ENCODE results near the gene LMO4. TPM values are rescaled to one million over a fixed set of nuclear protein-coding genes. Genes with fewer than 3 reads are reported as not detected.

LMO4 gene
- total and polyA plus RNA-seq, 2 of the 13 experiments (the other 11 are each of a cell fraction or from before 2014, with no cell fraction given): 19.3 to 49.9 TPM

GRCh38 chr1:87328272-87329050 lies at the start of gene LMO4 (continued):
- TF ChIP-seq, protein P1, sequence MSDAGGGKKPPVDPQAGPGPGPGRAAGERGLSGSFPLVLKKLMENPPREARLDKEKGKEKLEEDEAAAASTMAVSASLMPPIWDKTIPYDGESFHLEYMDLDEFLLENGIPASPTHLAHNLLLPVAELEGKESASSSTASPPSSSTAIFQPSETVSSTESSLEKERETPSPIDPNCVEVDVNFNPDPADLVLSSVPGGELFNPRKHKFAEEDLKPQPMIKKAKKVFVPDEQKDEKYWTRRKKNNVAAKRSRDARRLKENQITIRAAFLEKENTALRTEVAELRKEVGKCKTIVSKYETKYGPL (CRISPR knock-in tag; IDR thresholded peaks at IDR 0.05): no peak
- TF ChIP-seq EZH2 (conservative IDR thresholded peaks at IDR 0.05; ENCODE audit: low read depth, low read length) (no peak), MBNL3 (CRISPR knock-in tag; conservative IDR thresholded peaks at IDR 0.05) (no peak), ZNF709 (CRISPR knock-in tag; IDR thresholded peaks at IDR 0.05) (no peak), TARDBP (CRISPR knock-in tag; IDR thresholded peaks at IDR 0.05) (no peak), ZBTB38 (CRISPR knock-in tag; IDR thresholded peaks at IDR 0.05) (no peak), YEATS4 (CRISPR knock-in tag; IDR thresholded peaks at IDR 0.05; ENCODE audit: borderline replicate concordance) (peak; percentile 78; the same call in 1 of the 2 replicates), ZNF710 (CRISPR knock-in tag; IDR thresholded peaks at IDR 0.05; ENCODE audit: borderline replicate concordance) (0 out of 2 replicates have a peak, but pooled peaks have one; percentile 26), MED1 (CRISPR knock-in tag; IDR thresholded peaks at IDR 0.05) (no peak), CCDC6 (CRISPR knock-in tag; IDR thresholded peaks at IDR 0.05) (peak; percentile 52; the same call in 1 of the 2 replicates), SMAD3 (CRISPR knock-in tag; IDR thresholded peaks at IDR 0.05) (no peak), REXO4 (CRISPR knock-in tag; IDR thresholded peaks at IDR 0.05; ENCODE audit: borderline replicate concordance) (no peak), THAP11 (CRISPR knock-in tag; IDR thresholded peaks at IDR 0.05) (no peak; the same call in 1 of the 2 replicates), HMG20A (CRISPR knock-in tag; IDR thresholded peaks at IDR 0.05; ENCODE audit: borderline replicate concordance) (no peak), PLSCR1 (CRISPR knock-in tag; IDR thresholded peaks at IDR 0.05; ENCODE audit: borderline replicate concordance) (no peak), SP140L (CRISPR knock-in tag; IDR thresholded peaks at IDR 0.05; ENCODE audit: borderline replicate concordance) (no peak), ZNF3 (CRISPR knock-in tag; IDR thresholded peaks at IDR 0.05) (no peak), PHB2 (IDR thresholded peaks at IDR 0.05; ENCODE audit: partially characterized antibody) (no peak), BRD4 (CRISPR knock-in tag; IDR thresholded peaks at IDR 0.05) (no peak), NBN (conservative IDR thresholded peaks at IDR 0.05) (no peak)
- TF ChIP-seq, protein P2, sequence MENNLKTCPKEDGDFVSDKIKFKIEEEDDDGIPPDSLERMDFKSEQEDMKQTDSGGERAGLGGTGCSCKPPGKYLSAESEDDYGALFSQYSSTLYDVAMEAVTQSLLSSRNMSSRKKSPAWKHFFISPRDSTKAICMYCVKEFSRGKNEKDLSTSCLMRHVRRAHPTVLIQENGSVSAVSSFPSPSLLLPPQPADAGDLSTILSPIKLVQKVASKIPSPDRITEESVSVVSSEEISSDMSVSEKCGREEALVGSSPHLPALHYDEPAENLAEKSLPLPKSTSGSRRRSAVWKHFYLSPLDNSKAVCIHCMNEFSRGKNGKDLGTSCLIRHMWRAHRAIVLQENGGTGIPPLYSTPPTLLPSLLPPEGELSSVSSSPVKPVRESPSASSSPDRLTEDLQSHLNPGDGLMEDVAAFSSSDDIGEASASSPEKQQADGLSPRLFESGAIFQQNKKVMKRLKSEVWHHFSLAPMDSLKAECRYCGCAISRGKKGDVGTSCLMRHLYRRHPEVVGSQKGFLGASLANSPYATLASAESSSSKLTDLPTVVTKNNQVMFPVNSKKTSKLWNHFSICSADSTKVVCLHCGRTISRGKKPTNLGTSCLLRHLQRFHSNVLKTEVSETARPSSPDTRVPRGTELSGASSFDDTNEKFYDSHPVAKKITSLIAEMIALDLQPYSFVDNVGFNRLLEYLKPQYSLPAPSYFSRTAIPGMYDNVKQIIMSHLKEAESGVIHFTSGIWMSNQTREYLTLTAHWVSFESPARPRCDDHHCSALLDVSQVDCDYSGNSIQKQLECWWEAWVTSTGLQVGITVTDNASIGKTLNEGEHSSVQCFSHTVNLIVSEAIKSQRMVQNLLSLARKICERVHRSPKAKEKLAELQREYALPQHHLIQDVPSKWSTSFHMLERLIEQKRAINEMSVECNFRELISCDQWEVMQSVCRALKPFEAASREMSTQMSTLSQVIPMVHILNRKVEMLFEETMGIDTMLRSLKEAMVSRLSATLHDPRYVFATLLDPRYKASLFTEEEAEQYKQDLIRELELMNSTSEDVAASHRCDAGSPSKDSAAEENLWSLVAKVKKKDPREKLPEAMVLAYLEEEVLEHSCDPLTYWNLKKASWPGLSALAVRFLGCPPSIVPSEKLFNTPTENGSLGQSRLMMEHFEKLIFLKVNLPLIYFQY (CRISPR knock-in tag; IDR thresholded peaks at IDR 0.05; ENCODE audit: borderline replicate concordance): no peak
- TF ChIP-seq, protein P3, sequence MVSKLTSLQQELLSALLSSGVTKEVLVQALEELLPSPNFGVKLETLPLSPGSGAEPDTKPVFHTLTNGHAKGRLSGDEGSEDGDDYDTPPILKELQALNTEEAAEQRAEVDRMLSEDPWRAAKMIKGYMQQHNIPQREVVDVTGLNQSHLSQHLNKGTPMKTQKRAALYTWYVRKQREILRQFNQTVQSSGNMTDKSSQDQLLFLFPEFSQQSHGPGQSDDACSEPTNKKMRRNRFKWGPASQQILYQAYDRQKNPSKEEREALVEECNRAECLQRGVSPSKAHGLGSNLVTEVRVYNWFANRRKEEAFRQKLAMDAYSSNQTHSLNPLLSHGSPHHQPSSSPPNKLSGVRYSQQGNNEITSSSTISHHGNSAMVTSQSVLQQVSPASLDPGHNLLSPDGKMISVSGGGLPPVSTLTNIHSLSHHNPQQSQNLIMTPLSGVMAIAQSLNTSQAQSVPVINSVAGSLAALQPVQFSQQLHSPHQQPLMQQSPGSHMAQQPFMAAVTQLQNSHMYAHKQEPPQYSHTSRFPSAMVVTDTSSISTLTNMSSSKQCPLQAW (CRISPR knock-in tag; IDR thresholded peaks at IDR 0.05): no peak
